HG02840 (cell line): ENCODE results near the gene OR2F2.

Experiments
- ATAC-seq: cut with Tn5 transposase; IDR thresholded peaks from one replicate; pipeline ENCODE4 v1.9.1; 2021; ENCODE audit warnings: mild to moderate bottlenecking, moderate library complexity, moderate number of reproducible peaks; ENCODE audit not compliant: unreplicated experiment, low FRiP score

OR2F2 gene

DNA sequence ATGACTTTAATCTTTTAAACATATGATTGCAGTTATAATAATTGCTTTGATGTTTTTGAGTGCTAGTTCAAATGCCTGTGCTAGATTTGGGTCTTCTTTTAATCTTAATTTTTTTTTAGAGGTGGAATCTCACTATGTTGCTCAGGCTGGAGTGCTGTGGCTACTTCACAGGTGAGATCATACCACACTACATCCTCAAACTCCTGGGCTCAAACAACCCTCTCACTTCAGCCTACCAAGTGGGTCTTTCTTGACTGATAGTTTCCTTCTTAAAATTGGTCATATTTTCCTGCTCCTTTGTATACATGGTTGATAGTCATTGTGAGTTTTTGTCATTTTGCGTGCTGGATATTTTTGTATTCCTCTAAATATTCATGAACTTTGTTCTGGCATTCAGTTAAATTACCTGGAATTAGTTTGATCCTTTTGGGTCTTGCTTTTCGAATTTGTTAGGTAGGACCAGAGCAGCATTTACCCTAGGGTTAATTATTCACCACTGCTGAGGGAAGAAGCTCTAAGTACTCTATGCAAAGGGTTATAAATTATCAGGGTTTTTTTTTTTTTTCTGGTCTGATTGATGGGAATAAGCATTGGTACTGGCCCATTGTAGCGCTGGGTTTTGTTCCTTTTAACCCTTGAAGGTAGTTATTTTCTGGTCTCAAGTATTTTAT lies 21.0 kb upstream of the OR2F2 start:
- no peak for ATAC-seq

DNA sequence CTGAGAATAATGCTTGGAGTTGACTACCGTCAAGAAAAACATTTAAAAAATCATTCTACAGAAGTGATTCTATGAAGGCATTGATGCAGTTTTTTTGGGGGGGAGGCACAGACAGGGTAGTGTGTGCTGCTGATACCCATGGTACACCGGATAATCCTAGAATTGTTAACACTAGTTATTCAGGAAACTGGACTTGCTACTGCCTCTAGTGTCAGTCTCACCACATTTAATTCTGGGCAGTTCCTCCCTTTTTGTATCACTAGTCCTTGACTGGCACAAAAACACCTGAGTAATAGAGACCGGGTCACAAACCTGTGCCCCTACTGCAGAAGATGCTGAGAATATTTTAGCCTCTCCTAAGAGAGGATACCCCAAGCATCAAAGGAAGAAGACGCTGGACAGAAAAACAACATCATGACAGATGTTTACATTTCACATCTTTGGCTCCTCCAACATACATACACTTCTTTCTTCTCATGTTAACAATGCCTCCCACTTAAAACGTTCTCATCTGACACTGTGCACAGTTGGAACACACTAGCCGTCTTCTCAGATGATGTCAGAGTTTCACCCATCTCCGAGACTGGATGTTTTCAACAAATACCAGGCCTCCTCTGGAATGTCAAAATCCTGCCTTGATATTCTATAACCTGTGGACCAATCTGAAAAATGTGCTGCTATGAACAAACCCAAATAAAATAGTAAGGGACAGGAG lies 19.9 kb upstream of the OR2F2 start:
- ATAC-seq, result no peak

DNA sequence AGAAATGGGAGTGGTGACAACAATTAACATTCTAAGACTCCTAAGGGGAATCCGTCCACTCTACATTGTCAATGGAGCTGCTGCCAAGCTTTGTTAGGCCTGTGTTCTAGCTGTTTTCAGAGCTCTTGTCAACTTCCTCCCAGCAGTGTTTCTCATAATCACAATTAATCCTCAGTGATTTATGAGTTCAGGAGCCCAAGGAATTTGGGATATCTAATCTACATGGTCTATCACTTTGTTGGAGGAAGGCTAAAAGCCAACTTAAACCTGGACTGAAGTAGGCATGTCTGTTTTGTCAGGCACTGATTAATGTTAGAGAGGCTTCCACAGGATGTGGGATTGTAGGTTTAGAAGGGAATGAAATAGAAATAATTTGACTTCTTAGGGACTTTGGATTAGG lies 10.2 kb upstream of the OR2F2 start:
- ATAC-seq, result no peak

DNA sequence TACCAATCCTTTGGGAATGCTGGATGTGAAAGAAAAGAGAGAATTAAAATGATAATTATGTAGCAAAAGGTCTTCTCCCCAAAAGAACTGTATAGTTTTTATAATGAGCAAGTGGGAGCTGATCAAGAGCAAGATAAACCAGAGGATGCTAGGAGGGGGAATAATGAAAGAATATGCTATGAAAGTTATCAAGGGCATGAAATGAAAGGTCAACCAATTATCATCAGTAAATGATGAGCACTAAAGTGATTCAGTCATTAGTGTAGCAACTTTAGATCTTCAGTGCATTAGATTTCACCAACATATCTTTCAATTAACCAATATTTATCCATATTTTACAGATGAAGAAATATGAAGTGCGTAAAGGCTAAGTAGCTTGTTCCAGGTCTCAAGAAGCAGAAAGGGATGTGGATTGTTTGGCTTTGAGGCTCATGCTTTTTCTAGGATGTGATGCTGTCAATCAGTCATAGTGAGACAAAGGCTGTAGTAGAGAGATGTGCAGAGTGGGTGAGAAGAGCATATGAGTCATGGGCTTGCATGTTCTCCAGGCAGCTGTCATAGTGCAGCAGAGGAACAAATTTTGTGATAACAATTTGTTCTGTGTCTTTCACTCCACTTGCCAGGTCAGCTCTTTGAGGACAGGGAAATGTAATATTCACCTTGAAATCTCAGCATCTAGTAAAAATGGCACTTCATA lies 5.7 kb upstream of the OR2F2 start:
- ATAC-seq, result no peak

DNA sequence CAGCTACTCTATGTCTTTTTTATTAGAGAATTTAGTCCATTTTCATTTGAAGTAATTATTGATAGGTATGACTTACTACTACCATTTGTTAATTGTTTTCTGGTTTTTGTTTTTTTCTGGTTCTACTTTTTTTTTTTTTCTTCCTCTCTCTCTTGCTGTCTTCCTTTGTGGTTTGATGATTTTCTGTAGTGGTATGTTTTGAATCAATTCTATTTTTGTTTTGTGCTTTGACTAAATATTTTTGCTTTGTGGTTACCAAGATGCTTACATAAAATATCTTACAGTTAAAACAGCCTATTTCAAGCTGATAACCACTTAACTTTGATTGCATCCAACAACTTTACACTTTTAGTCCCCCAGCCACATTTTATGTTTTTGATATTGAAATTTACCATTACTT lies 3.3 kb upstream of the OR2F2 start:
- no peak for ATAC-seq

DNA sequence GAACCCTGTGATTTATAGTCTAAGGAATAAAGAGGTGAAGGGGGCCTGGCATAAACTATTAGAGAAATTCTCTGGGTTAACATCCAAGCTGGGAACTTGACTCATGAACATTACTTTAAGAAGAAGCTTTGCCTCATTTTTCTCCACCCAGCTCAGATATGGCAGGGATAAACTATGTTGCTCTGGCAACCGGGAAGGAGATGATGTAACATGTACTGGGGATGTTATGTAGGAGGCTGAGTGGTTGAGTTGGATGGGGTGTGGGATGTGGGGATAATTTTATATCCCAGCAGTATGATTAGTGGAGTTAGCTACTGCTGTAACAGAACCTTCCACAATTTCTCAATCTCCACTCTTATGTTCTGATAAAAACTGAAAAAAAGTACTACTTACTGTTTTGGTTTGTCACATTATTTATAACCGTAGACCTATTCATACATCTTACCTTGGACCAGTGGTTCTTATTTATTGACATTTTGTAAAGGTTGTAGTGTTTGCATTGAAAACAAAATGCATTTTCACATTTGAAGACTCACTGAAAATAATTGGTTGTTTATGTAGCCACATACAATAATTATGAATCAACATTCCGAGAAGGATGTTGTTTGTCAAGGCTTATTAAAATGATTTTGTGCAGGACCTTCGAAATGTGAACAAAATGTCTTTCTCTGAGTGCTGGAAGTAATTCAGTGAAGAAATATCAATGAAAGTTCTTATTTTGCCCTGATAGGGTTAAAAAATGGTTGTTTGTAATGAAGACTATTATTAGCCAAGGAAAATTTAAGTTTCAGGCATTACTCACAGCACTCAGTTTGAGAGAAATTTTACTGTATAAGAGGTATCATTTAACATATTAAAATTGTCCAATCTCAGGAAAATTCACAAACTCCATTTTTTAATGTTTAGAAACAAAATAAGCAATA lies 1.3 kb downstream of the OR2F2 start:
- ATAC-seq, result no peak

DNA sequence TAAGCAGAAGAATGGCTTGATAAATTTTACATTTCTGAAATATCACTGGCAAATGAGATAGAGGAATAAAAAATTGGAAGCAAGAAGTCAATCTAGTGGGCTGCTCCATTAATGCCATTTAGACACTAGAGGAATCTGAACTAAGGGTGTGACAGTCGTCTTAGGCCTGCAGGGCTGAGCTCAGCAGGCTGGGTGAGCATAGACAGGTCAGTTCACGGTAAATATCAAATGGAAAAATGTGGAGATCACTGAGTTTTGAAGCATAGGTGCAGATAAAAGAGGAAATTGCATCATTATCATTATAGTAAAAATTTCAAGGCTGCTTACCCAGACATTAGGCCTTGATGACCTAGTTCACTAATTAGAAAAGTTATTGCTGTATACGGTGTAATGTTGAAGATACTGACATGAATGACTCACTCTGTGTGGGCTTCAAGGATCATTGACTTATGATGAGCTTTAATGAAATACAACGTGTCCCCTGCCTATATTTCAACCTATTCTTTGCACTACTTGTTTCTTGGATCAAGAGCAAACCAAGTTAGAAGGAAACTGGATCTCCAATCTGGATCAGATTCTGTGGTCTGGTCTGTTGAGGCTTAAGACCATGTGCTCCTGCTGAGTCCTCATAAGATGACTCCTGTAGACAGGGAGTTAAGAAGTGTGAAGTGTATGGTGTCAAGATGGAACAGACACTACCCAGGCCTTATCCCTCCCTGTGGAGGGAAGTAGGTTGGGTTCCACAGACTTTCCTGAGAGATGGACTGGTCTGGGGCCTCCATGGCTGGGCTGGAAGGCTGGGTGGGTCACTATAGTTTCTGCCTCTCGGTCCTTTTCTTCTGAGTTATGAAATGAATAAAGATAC lies 3.6 kb downstream of the OR2F2 start:
- ATAC-seq, result no peak

DNA sequence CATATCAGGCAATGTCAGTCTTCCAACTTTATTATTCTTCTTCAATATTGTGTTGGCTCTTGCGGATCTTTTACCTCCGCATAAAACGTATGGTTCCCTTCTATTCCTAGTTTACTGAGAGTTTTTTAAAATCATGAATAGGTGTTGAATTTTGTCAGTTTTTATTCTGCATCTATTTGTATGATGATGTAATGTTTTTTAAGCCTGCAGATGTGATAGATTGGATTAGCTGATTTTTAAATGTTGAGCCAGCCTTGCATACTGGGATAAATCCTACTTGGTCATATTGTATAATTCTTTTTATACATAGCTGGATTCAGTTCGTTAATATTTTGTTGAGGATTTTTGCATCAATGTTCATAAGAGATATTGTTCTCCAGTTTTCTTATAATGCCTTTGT lies 10.4 kb downstream of the OR2F2 start:
- ATAC-seq, result no peak

DNA sequence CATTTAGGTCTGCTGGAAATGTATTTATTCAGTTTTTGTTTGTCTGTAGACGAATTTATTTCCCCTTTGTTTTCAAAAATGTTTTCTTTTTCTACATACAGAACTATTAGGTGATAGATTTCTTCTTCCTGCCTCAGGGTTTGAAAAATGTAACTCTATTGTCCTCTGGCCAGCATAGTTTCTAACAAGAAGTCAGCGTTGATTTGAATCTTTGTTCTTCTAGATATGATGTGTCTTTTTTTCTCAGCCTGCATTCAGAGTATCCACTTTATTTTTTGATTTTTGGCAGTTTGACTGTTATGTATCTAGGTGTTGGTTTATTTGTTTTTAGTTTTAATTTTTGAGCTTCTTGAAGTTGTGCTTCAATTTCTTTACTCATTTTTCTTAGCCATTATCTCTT lies 12.1 kb downstream of the OR2F2 start:
- ATAC-seq, result no peak

DNA sequence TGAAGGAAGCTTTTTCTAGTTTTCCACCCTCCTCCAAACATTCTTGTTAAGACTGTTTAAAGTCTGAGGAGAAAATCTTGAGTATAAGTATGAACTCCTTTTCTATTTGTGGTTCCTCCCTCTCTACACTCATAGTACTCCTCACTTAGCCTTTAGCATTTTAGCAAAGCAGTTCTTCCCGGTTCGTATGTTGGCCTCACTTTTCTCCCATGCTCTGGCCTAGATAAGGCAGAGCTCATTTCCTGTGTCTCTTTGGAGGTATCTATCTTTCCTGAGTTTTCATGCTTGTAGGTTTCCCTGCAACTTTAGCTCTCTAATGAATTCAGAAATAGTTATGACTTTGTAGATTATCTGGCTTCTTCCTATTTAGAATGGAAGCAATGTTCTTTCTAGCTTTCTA lies 13.7 kb downstream of the OR2F2 start:
- no peak for ATAC-seq

DNA sequence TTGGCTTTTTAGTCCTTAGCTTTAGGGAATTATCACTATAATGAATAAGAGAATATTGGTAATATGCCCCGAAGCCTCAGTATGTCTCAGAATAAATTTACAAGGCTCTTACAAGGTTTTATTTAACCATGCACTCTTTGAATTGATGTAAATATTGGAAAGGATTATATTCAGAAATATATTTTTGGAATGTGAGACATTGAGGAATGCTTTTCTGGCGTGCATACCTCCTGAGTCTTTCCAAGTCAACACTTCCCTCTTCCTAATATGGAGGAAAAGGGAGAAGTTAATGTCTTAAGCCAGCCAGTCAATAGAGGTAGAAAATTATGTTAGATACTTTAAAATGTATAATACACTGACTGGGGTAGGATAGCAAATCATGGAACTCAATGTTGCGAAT lies 18.4 kb downstream of the OR2F2 start:
- no peak for ATAC-seq

DNA sequence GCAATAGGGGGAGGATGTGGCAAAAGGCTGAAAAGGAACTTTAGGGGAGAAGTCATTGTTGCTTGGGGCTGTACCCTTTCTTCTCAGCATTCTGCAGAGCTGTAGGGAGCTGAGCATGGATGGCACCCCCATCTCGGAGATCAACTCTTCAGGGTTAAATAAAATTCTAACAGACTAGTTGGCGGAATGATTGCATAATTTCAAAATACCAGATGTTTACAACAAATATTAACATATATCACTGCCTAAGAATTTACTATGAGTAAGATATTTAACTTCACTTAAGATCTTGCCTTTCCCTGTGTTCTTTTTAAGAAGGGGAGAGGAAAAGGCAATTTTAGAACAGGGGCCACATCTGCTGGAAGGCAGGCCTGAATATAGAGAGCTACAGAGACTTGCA lies 19.1 kb downstream of the OR2F2 start:
- no peak for ATAC-seq

DNA sequence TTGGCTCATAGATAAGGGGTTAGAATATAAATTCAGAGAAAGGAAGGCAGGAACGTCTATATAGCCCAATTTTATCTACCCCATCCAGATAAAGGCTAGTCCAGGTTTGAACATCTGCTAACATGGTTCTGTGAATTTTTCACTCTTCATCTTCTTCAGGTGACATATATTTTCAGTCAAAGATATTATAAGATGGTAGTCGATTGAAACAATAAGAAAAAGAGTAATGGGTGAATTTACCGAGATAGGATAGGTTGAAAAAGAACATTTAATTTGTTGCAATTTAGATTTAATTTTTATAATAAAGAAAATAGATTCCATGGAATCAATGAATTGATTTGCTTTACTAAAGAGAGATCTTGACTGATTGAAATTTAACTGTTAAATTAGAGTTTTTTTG lies 19.5 kb downstream of the OR2F2 start, which contains the start of gene OR2F1:
TSS of gene OR2F1 (plus strand) at position 301 of the 400 bp plus-strand sequence. CDS start 5,127 bp downstream, outside the sequence.
- ATAC-seq, result no peak

DNA sequence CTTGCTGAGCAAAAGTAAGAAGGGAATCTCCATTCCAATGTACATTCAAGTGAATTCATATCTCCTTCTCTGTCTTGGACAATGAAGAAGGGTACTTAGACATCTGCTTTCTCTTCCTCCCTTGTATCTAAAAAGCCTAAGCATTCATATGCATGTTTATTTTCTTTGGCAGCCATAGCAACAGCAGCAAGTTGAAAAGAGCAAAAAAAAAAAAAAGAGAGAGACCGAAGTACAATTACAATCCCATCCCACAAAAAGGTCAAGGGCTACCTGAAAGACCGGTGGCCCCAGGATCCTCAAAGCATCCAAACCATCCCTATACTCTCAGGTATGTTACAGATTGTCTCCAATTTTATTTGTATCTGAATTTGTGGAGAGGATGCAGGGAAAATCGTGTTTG lies 23.7 kb downstream of the OR2F2 start:
- no peak for ATAC-seq

DNA sequence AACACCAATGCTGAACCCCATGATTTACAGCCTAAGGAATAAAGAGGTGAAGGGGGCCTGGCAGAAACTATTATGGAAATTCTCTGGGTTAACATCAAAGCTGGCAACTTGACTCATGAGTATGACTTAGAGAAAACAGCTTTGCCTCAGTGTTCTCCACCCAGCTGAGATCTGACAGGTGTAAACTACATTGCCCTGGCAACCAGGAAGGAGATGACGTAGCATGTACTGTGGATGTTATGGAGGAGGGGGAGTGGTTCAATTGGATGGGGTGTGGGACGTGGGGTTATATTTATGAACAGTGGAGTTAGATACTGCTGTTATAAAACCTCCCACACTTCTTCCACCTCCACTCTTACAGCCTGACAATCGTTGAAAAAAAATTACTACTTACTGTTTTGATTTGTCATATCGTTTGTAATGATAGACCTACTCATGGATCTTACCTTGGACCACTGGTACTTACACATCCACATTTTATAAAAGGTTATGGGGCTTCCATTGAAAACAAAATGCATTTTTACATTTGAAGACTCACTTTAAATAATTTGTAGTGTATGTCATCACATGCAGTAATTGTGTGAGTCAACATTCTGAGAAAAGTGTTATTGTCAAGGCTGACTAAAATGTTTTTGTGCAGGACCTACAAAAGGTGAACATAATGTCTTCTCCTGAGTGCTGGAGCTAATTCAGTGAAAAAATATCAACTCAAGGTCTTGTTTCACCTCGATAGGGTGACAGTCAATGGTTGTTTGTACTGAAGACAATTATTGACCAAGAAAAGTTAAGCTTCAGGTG lies 26.0 kb downstream of the OR2F2 start:
- no peak for ATAC-seq

DNA sequence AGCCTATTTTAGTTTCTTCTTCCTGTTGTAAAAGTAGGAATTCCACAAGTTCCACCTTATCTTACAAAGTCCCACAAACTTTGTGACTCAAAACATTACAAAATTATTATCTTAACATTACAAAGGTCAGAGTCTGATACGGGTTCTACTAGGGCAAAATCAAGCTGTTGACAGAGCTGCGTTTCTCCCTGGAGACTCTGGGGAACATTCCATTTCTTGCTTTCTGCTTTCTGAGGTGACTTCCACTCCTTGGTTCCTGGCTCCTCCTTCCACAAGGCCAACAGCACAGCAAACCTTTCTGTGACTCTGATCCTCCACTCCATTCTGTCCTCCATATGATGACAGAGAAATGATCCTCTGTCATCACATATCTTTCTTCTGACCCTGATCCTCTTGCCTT lies 30.2 kb downstream of the OR2F2 start:
- ATAC-seq, result no peak

DNA sequence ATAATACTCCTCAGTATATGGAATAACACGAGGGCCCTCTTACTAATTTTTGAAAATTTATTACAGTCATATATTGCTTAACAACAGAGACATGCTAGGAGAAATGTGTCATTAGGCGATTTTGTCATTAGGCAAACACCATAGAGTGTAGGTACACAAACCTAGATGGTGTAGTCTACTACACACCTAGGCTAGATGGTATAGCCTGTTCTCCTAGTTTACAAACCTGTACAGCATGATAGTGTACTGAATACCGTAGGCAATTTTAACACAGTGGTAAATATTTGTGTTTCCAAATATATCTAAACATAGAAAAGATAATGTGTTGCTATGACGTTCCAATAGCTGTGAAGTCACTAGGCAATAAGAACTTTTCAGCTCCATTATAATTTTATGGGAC lies 32.4 kb downstream of the OR2F2 start:
- no peak for ATAC-seq

DNA sequence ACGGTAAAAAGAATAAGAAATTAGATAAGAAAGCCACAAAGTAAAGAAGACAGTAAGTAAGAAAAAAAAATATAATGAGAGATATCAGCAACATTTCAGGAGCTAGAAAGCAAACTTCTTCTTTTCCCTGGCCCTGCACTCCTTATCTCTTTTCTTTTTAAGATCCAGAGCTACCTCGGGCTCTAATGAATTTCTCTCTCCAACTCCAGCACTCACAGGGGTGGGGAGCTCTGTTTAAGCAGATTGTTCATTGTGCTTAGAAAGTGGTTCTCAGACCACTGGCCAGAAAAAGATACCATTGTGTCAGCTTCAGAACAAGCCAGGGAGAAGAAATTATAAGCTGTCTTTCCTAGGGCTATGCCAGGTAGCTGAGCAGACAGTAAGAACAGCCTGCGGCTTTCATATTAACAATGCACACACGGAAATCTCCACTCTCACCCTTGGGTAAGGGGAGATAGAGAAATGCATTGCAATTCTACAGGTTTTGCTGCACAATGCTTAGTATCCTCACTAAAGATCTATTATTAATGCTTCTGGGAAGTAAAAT lies 38.9 kb downstream of the OR2F2 start:
- no peak for ATAC-seq

DNA sequence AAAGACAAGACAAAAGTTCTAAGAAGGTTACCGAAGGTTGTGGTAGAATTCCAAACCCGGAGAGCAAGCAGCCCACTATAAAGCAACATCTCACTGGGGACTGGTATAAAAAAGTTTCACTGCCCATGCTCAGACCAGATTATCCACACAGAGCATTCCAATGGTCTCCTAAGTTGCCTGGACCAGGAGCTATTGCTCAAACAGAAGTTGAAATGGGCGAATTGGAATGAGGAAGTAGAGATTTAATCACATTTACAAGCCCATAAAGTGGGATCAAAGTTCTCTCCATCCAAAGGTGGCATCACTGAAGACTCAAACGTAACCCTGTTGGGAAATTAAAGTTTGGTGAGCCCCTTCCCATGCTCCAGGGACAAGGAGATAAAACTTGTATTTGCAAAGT lies 39.4 kb downstream of the OR2F2 start:
- ATAC-seq, result no peak
